Activated T-helper 1 cell treated with anti-CD3 and anti-CD28 coated beads, Interleukin-2, amount 50 U/mL, for 16 hours (primary cell): ENCODE measurements around the gene HOXA11.

ENCODE experiments used
- DNase-seq, 2 donors: peaks; one replicate each; pipeline ENCODE4 v3.0.0-alpha.2; 2020; ENCODE audit warnings: low read depth in 1 of 2, low spot score in 1 of 2

Gene HOXA11

DNA sequence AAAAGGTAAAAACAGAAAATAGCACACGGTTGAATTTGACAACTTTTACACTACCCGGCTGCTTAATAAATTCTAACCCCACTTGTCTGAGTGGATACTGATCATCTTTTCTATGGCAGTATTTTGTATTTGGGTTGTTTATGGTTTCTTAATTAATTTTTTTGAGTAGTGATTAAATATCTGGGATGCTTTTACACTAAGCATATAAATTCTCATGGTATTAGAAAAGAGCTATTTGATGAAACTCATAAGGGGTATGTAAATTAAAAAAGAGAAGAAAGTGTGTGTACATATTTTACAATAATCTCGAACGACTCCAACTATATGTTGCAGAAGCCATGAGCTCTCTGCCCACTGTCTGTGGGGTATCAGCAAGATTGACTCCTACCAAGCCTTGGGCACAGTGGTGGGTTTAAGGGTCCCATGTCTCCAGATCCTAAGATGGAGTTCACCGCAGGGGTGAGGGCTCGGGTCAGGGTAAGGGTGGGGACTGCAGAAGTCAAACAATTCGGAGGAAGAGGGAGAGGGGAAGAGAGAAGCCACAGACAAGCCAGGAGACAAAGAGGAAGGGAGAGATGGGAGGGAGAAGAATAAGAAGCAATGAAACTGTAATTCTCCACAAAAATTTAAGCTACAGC lies 22.4 kb upstream of the HOXA11 start:
- DNase-seq, result no peak

DNA sequence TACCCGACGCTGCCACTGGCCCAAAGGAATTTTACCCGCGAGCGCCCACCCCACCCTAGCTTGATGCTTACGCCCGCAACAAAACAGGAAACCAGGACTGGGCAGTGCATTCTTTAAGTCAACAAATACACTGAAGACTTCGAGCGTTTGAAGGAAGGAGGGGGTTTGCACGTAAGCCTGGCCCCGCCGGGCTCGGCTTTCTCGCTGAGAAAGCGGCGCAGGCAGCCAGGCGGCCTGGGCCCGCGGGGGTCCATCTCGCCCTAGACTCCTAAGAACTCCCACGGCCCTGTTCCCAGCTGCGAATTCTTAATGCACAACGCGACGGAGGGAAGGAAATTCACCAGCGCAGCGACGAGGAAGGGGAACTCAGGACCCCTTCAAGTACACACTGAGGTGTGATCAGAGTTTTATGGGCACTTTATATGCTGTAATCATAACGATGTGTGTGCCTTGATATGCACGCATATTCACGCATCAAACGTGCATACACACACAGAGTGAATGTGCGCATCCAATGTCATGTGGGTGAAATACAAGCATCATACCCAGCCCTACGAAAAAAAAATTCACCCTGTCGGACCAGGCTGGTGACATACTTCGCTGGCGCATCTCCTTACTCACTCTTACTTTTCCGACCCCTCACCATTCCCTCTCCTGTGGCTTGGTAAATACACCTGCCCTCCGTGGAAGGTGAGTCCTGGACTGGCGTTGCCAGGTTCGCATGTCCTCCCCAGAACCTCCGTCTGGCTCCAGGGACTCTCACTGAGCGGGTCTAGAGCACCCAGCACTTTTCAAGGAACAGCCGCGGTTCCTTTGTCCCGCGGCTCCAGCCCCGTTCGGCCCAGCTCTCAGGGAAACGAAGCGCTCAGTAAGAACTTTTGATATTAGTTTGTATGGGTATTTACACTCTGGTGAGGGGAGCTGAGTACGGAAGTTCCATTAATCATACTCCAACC lies 20.6 kb upstream of the HOXA11 start:
- no peak for DNase-seq

DNA sequence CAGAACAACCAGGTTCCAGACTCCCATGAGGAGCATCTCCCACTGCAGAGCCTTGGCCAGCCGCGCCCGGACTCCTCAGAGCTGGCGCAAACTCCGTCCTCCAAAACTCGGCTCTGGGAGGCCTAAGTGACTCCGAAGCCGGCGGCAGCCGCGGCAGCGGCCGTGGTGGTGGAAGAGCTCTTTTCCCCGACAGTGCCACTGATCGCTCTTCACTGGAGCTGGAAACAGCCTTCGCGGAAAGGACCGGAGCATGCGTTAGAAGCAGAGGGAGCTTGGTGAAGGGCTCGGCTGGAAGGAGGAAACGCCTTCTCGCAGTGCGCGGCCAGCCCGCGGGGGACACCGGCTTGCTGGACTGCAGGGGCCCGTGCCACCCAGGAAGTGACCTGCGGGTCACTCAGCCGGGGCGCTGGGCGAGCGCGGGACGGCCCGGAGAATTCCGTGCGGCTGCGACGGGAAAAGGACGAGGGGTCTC lies 19.9 kb upstream of the HOXA11 start:
- DNase-seq, result no peak

DNA sequence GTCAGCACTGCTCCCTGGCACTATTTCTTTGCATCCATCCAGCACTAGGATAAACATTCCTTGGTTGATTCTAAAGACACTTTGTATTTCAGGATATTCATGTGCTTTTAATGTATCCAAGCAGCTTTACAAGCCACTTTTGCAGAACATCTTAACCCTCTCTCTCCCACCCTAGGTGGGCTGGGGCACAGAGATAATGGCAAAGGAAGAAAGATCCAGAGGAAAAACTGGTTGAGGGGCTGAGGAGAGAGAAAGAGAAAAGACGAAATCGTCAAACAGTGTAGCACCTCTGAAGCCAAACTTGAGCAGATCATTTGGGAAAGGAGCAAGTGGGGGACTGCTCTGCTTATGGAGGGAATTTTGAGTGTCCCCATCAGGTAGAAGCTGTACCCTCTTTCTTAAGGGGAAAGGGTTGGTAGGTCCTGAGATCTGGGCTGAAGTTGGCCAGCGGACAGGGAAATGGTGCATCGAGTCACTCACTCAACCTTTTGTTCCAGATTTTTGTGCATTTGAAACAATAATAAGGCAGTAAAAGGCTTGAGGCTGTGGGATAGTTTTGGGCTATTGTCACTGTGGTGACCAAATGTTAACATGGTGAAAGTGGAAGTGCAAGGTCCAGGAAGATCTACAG lies 19.0 kb upstream of the HOXA11 start:
- no peak for DNase-seq

DNA sequence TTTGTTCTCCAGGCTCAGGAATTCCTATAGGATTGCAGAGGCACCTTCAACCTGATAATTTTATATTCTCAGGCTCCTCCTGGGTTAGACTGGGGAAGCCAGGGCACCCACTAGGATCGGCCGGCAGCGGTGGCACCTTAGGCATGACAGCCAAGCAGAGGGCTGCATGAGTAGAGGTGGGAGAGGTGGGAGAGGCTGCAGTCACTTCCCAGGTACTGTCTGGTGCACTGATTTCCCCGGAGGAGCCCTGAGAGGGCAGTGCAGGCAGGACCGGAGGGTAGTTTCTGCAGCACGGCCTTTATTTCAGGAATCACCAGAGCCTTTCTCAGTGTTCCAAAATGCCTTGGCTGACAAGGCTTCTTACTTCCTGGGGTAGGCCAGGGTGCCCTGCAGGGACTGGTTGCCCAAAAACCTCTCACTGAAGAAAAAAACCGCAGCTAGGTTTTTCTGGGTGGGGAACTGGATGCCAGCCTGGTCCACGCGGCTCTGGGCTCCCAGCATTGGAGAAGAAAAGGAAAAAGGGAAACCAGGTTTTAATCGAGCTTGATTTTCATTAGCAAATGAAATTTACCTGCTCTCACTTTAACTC lies 18.4 kb upstream of the HOXA11 start:
- no peak for DNase-seq

DNA sequence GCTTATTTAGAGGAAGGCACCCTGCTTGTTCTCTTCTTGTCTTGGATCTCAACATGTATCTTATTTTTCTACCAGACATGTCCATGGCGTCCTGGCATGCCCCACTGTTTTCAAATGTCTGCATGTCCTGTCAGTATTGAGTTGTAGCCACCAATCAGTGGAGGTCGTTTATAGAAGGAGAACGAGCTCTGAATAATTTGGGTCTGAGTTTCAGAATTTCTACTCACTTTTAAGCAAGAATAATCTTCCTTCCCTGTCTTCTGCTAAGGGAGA lies 17.8 kb upstream of the HOXA11 start:
- no peak for DNase-seq

GRCh38 chr7:27202018-27202861 lies 17.2 kb upstream of the HOXA11 start:
- DNase-seq, result no peak

GRCh38 chr7:27201580-27202017 lies 16.6 kb upstream of the HOXA11 start:
- no peak for DNase-seq

- DNase-seq, result no peak
Observed at GRCh38 chr7:27200761-27201579, 15.9 kb upstream of the HOXA11 start.

GRCh38 chr7:27199849-27200760 lies 15.1 kb upstream of the HOXA11 start, which contains the start of gene HOXA13:
HOXA13 (minus strand) TSS chr7:27200091; CDS start chr7:27200077, 14 bp downstream.
- no peak for DNase-seq

DNA sequence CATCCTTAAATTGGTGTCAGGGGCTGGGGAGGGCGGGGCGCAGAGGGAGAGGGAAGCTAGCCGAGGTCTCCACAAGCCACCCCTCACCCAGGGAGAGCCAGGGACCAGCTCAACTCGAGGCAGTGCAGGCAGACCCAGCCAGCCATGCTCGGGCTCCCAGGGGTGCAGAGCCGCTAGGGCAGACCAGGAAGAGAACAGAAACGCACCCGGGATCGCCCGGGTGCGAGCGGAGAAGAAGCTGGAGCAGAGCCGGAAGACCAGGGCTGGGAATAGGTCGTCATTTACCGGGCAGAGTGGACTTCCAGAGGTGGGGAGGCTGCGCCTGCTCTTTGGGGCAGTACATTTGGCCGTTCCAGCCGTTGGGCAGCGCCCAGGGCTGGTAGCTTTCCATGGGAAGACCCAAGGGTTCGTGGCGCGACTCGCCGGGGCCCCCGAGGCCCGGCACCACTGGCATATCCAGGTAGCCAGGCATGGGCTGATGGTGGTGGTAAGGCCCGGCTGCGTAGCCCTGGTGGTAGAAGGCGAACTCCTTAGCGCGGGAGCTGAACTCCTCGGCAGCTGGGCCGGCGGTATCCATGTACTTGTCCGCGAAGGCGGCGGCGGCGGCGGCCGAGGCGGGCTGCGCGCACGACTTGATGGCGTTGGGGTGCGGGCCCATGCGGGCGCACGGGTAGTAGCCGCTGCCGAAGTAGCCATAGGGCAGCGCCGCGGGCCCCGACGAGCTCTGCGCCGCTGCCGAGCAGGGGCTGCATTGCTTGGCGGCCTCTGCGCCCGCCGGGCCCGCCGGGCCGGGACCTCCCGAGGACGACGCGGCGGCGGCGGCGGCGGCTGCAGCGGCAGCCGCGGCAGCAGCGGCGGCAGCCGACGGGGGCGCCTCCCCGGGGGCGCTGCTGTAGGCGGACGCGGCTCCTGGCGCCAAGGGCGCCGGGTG lies 14.1 kb upstream of the HOXA11 start:
- no peak for DNase-seq

DNA sequence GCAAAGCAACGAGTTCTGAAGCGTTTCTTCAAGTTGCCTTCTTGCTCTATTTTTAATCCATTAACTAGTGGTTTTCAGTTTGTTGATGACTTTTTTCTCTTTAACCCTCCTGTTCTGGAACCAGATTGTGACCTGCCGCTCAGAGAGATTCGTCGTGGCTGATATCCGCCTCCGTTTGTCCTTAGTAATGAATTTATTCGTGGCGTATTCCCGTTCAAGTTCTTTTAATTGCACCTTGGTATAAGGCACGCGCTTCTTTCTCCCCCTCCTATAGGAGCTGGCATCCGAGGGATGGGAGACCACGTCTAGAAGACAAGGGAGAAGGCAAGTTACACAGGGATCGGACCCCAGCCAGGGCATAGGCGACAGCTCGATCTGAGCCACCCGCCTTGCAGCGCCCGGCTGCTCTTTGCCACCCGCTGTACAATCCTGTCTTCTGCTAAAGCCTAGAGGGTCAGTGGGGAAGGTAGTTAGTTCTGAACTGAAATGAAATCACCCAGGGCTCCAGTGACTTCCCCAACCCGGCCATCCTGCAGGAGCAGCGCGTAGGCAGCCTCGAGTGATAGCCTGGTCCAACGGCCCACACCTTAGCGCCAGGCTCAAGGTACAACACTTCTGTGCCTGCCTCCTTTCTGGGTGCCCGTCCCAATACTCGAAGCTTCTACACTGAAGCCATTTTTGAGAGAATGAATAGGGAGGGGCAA lies 13.3 kb upstream of the HOXA11 start:
- no peak for DNase-seq

GRCh38 chr7:27197137-27198042 lies 12.4 kb upstream of the HOXA11 start:
- no peak for DNase-seq

GRCh38 chr7:27196287-27196767 lies 11.3 kb upstream of the HOXA11 start:
- DNase-seq, result peak; percentile 65 to 78

GRCh38 chr7:27194686-27195379 lies 9.8 kb upstream of the HOXA11 start:
- no peak for DNase-seq
